GM12872 (cell line): ENCODE measurements around the gene KRTAP9-1.

Source experiments
- TF ChIP-seq, protein P1 (sequence below): IDR thresholded peaks from 3 replicates; pipeline ENCODE4 v1.5.1; 2011; ENCODE audit warnings: low read depth, mild to moderate bottlenecking, low read length, moderate library complexity; ENCODE audit not compliant: insufficient read depth

KRTAP9-1 gene

DNA sequence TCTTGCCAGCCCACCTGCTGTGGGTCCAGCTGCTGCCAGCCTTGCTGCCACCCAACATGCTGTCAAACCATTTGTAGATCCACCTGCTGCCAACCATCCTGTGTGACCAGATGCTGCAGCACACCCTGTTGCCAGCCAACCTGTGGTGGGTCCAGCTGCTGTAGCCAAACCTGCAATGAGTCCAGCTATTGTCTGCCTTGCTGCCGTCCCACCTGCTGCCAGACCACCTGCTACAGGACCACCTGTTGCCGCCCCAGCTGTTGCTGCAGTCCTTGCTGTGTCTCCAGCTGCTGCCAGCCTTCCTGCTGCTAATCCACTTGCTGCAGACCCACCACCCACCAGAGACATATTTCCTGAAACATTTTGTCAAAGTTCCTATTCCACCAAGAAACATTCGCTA is 641 bp downstream of the KRTAP9-1 start:
- TF ChIP-seq, protein P1, sequence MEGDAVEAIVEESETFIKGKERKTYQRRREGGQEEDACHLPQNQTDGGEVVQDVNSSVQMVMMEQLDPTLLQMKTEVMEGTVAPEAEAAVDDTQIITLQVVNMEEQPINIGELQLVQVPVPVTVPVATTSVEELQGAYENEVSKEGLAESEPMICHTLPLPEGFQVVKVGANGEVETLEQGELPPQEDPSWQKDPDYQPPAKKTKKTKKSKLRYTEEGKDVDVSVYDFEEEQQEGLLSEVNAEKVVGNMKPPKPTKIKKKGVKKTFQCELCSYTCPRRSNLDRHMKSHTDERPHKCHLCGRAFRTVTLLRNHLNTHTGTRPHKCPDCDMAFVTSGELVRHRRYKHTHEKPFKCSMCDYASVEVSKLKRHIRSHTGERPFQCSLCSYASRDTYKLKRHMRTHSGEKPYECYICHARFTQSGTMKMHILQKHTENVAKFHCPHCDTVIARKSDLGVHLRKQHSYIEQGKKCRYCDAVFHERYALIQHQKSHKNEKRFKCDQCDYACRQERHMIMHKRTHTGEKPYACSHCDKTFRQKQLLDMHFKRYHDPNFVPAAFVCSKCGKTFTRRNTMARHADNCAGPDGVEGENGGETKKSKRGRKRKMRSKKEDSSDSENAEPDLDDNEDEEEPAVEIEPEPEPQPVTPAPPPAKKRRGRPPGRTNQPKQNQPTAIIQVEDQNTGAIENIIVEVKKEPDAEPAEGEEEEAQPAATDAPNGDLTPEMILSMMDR: no peak

DNA sequence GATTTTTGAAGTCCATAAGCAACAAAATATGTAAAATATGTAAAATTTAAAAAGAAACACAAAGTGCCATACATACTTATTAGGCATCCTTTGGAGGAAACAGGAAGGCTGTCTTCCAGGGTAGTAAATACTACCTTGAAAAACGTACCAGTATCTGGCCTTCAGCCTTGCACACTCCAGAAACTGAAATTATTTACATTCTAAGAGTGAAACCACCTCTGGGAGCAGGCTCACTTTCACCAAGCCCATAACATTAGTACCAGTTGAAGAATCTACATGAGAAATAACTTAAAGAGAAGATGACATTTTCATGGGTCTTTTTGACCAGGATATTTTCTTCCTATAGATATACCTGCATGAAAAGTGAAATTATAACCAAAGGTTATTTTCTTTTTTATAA is 6.4 kb downstream of the KRTAP9-1 start:
- TF ChIP-seq, protein P1: no peak

DNA sequence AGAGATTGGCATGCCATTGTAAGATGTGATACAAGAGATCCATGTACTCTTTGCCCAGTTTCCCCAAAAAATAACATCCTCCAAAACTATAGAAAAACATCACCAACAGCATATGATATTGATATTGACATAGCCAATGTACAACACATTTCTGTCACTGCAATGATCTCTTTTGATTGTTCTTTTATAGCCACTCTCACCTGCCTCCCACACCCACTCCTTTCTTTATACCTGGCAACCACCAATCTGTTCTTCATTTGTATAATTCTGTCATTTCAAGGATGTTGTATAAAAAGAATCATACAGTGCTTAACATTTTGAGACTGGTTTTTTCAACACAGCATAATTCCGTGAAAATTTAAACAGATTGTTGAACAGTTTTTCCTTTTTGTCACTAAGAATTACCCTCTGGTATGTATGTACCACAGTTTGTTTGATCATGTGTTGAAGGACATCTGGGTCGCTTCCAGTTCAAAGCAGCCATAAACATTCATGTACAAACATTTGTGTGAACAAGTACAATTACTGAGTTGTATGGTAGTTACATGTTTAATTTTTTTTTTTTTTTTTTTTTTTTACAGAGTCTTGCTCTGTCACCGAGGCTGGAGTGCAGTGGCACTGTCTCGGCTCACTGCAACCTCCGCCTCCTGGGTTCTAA is 9.9 kb downstream of the KRTAP9-1 start:
- TF ChIP-seq, protein P1: no peak

DNA sequence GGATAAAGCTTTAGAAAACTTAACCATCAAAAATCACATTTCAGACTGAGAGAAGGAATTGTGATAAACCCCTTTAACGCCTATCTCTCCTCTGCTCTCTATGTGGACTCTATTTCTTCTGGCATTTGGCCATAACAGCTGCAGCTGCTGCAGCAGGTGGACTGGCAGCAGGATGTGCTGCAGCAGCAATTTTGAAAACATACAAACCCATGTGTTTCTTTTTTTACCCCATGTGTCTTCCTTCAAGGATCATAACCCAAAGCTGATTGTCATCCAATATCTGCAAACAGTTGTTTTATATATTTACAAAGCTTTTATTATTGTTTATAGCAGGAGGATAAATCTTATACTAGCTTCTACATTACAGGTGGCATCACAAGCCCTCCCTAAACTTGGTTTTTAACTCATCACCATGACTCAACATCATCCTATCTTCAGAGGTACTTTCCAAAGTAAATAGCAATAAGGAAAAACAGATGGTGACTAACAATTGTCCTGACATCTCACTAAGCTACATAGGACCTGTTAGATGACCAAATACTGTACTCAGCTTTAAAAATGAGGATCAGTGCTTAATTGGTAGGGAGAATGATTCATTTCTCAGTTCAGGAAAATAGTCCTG is 22.3 kb downstream of the KRTAP9-1 start:
- TF ChIP-seq, protein P1: no peak

DNA sequence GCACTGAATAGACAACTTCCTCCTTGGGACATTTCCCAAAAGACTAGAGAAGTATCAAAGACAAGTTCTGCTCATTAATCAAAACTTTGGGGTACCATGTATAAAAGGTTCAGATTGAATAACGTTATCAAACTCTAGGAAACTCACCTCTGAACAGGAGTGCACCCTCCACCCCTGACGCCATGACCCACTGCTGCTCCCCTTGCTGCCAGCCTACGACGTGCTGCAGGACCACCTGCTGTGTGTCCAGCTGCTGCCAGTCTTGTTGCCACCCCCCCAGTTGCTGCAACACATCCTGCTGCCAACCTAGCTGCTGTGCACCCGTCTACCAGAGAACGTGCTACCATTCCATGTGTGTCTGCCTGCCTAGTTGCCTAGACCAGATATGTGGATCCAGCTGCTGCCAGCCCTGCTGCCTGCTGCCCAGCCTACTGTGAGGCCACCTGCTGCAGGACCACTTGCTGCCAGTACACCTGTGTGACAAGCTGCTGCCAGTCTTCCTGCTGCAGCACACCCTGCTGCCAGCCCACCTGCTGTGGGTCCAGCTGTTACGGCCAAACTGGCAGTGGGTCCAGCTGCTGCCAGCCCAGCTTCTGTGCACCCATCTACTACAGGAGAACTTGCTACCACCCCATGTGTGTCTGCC is 23.0 kb downstream of the KRTAP9-1 start:
- TF ChIP-seq, protein P1: no peak

DNA sequence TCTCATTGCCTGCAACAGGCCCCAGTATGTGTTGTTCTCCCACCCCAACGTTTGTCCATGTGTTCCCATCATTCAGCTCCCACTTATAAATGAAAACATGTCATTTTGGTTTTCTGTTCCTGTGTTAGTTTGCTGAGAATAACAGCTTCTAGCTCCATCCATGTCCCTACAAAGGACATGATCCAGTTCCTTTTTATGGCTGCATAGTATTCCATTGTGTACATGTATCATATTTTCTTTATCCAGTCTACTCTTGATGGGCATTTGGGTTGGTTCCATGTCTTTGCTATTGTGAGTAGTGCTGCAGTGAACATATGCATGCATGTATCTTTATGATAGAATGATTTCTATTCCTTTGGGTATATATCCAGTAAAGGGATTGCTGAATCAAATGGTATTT is 26.0 kb downstream of the KRTAP9-1 start:
- TF ChIP-seq, protein P1: no peak

DNA sequence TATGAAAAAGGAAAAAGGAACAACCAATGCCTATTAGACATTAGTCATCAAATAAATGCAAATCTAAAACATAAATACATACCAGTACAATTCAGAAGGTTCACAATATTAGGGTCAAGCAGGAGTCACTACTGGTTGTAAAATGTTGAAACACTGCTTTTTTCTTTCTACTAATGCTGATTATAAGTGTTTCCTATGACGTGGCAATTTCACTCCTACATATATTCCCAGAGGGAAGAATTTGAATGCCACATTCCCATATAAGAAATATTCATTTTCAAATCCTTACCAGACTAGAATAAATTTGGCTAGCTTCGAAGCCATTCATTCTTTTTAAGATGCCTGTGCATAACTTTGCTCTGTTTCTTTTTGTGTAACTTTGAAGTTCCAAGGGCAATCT is 34.1 kb downstream of the KRTAP9-1 start:
- TF ChIP-seq, protein P1: no peak
